GM12878 (cell line): ENCODE results near the gene MAP3K10. TPM values are rescaled to one million over a fixed set of nuclear protein-coding genes. Genes with fewer than 3 reads are reported as not detected.

ENCODE experiments used
- ATAC-seq: fragments of 200-7000 bp; cut with Tn5 transposase; 3 replicates; pipeline ENCODE4 v1.9.1; 2020; ENCODE audit warnings: mild to moderate bottlenecking, moderate library complexity
- BruUV-seq: library from RNA; stranded (reverse); fragments of 400-500 nt; replicated peaks from 2 replicates; lab custom pipeline; 2021; lab: Mats Ljungman, UMichigan
- CTCF ChIA-PET: fragments of 300-600 bp; sonication (Branson Sonifier 250); formaldehyde crosslinking; extraction: SDS; loops from one replicate; lab custom pipeline; 2021; ENCODE audit warnings: inconsistent platforms; lab: Yijun Ruan, JAX
- POLR2A ChIA-PET: fragments of 350-600 bp; formaldehyde crosslinking; extraction: SDS; loops from one replicate; lab custom pipeline; 2021; ENCODE audit warnings: inconsistent platforms; lab: Charles Lee
- RAD21 ChIA-PET: fragments of 300-600 bp; sonication (Branson Sonifier 250); formaldehyde crosslinking; loops from one replicate; lab custom pipeline; 2023; ENCODE audit warnings: antibody characterized with exemption; ENCODE audit not compliant: unreplicated experiment; lab: Charles Lee
- SMC1A ChIA-PET: fragments of 300-600 bp; sonication (Branson Sonifier 250); formaldehyde crosslinking; loops from one replicate; lab custom pipeline; 2023; ENCODE audit not compliant: unreplicated experiment, uncharacterized antibody; lab: Charles Lee
- DNase-seq: peaks from one replicate; pipeline ENCODE4 v3.0.0-alpha.2; 2011; ENCODE audit warnings: low read depth, low spot score
- FAIRE-seq: peaks from 3 replicates; lab custom pipeline; 2011; peaks lifted over from hg19 to GRCh38; lab: Jason Lieb, UNC
- H2AFZ ChIP-seq: 2 replicates; pipeline ENCODE4 v1.6.0; 2011; ENCODE audit warnings: low read depth, low read length, control low read depth; ENCODE audit not compliant: control insufficient read depth
- H3K27ac ChIP-seq: 2 replicates; pipeline ENCODE4 v1.5.1; 2011; ENCODE audit warnings: control low read depth; ENCODE audit not compliant: control insufficient read depth, insufficient read depth
- H3K27me3 ChIP-seq, 2 experiments: replicated peaks in 1 of 2; 2 replicates each; pipeline versions ENCODE4 v1.6.0 to v1.6.1; 2011; ENCODE audit warnings: low read length in 1 of 2; ENCODE audit not compliant: control insufficient read depth in 2 of 2, insufficient read depth in 2 of 2
- H3K36me3 ChIP-seq, 2 experiments: 2 replicates each; pipeline ENCODE4 v1.5.1; 2011; ENCODE audit warnings: low read length in 1 of 2; ENCODE audit not compliant: control insufficient read depth in 2 of 2, insufficient read depth in 2 of 2
- H3K4me1 ChIP-seq: 2 replicates; pipeline ENCODE4 v1.6.1; 2011; ENCODE audit warnings: mild to moderate bottlenecking, low read length, moderate library complexity, mixed read lengths; ENCODE audit not compliant: control insufficient read depth, insufficient read depth
- H3K4me2 ChIP-seq: 2 replicates; pipeline ENCODE4 v1.6.0; 2011; ENCODE audit warnings: control low read depth; ENCODE audit not compliant: control insufficient read depth, insufficient read depth
- H3K4me3 ChIP-seq: fragments of 200-600 bp; sonication (generic); 2 replicates; pipeline ENCODE4 v1.5.1; 2016
- H3K79me2 ChIP-seq: 2 replicates; pipeline ENCODE4 v1.6.0; 2011; ENCODE audit warnings: low read length; ENCODE audit not compliant: control insufficient read depth, insufficient read depth
- H3K9ac ChIP-seq: 2 replicates; pipeline ENCODE4 v1.8.0; 2011; ENCODE audit warnings: low read length, control low read depth, mixed read lengths; ENCODE audit not compliant: control insufficient read depth, insufficient read depth
- H3K9me3 ChIP-seq: replicated peaks from 3 replicates; pipeline ENCODE4 v1.5.1; 2011; ENCODE audit warnings: mild to moderate bottlenecking, low read length; ENCODE audit not compliant: control insufficient read depth, insufficient read depth
- H4K20me1 ChIP-seq: 2 replicates; pipeline ENCODE4 v1.6.0; 2011; ENCODE audit not compliant: control insufficient read depth, insufficient read depth
- CBX3 ChIP-seq: fragments of 200-600 bp; sonication (generic); IDR thresholded peaks from 2 replicates; pipeline ENCODE4 v1.6.1; 2016; ENCODE audit warnings: low read depth, borderline replicate concordance
- CHD1 ChIP-seq: IDR thresholded peaks from 2 replicates; pipeline ENCODE4 v1.6.1; 2012; ENCODE audit warnings: low read depth, low read length, improper control_type of control experiment
- ESRRA ChIP-seq: IDR thresholded peaks from 2 replicates; pipeline ENCODE4 v1.6.1; 2012; ENCODE audit warnings: mild to moderate bottlenecking, low read length, improper control_type of control experiment
- HCFC1 ChIP-seq: fragments of 150-350 bp; IDR thresholded peaks from 2 replicates; pipeline ENCODE4 v1.6.1; 2014; ENCODE audit warnings: low read length
- HDAC6 ChIP-seq: fragments of 200-600 bp; sonication (generic); IDR thresholded peaks from one replicate; pipeline ENCODE4 v1.8.0; 2017; ENCODE audit warnings: antibody characterized with exemption; ENCODE audit not compliant: unreplicated experiment
- HDGF ChIP-seq: fragments of 450-650 bp; IDR thresholded peaks from 2 replicates; pipeline ENCODE4 v1.6.1; 2016; ENCODE audit warnings: antibody characterized with exemption
- KAT2A ChIP-seq: conservative IDR thresholded peaks from 2 replicates; pipeline ENCODE4 v1.6.1; 2011; ENCODE audit warnings: low read depth, low read length; ENCODE audit not compliant: control insufficient read depth
- POLR2AphosphoS5 ChIP-seq: IDR thresholded peaks from 2 replicates; pipeline ENCODE4 v1.6.1; 2011; ENCODE audit warnings: mild to moderate bottlenecking, low read length, inconsistent platforms
- RCOR1 ChIP-seq: conservative IDR thresholded peaks from 2 replicates; pipeline ENCODE4 v1.6.1; 2012; ENCODE audit warnings: low read depth, low read length, improper control_type of control experiment
- SMAD1 ChIP-seq: fragments of 450-650 bp; IDR thresholded peaks from 2 replicates; pipeline ENCODE4 v1.6.1; 2018; ENCODE audit warnings: mild to moderate bottlenecking, low read depth; ENCODE audit not compliant: partially characterized antibody
- YBX1 ChIP-seq: fragments of 450-650 bp; IDR thresholded peaks from 2 replicates; pipeline ENCODE4 v1.6.1; 2016; ENCODE audit warnings: antibody characterized with exemption
- ZNF384 ChIP-seq: IDR thresholded peaks from 2 replicates; pipeline ENCODE4 v1.6.1; 2012; ENCODE audit warnings: low read depth, mild to moderate bottlenecking, low read length, improper control_type of control experiment, borderline replicate concordance
- ZNF622 ChIP-seq: fragments of 450-650 bp; IDR thresholded peaks from 2 replicates; pipeline ENCODE4 v1.6.1; 2017; ENCODE audit warnings: mild to moderate bottlenecking, inconsistent platforms
- ZZZ3 ChIP-seq: IDR thresholded peaks from 2 replicates; pipeline ENCODE4 v1.6.1; 2011; ENCODE audit warnings: low read depth; ENCODE audit not compliant: control insufficient read depth, insufficient read length
- WGBS: methylation state at CpG from one replicate; pipeline ENCODE4 v1.1.6; 2016; ENCODE audit warnings: low lambda C conversion rate; ENCODE audit not compliant: insufficient replicate concordance, insufficient coverage; ENCODE audit errors: missing lambda C conversion rate; 5-methylcytosine and 5-hydroxymethylcytosine counted together
- in situ Hi-C: fragments of 300-500 bp; cut with MboI; formaldehyde crosslinking; loops from 9 replicates; pipeline ENCODE4 v1.14.3; 2018; ENCODE audit warnings: mixed read lengths
- intact Hi-C: fragments of 100-400 bp; cut with micrococcal nuclease; formaldehyde crosslinking; loops from one replicate; pipeline ENCODE4 v1.14.2; 2022; ENCODE audit not compliant: unreplicated experiment
- polyA plus RNA-seq, 11 experiments: library from polyadenylated mRNA; depleted of rRNA in 4 of 11; unstranded in 6 of 11; stranded (reverse) in 5 of 11; fragments of >200 nt; fragmentation: Nextera tagmentation in 4 of 11; fragmentation: Illumina TruSeq in 1 of 11; extraction: Ambion mirVana in 4 of 11; extraction: Trizol in 1 of 11; gene quantifications; 1 replicate in 1 of 11; 2 replicates in 10 of 11; pipeline versions ENCODE4 v1.2.1 to v1.2.3, GENCODE V29; 2011 to 2016; ENCODE audit warnings: inconsistent platforms in 2 of 11, missing spikeins in 2 of 11, low read depth in 1 of 11
- total RNA-seq, 4 experiments: library from RNA; depleted of rRNA in 3 of 4; stranded (reverse); fragments of >200 nt in 3 of 4; fragmentation: Illumina TruSeq in 1 of 4; extraction: Trizol in 1 of 4; gene quantifications; 2 replicates each; pipeline versions ENCODE4 v1.2.1 to v1.2.3, GENCODE V29; 2013 to 2021

The MAP3K10 gene
- total and polyA plus RNA-seq, 10 of the 15 experiments (the other 5 are each of a cell fraction or from before 2014, with no cell fraction given), result 0.11 to 16.6 (median 2.6) TPM

DNA sequence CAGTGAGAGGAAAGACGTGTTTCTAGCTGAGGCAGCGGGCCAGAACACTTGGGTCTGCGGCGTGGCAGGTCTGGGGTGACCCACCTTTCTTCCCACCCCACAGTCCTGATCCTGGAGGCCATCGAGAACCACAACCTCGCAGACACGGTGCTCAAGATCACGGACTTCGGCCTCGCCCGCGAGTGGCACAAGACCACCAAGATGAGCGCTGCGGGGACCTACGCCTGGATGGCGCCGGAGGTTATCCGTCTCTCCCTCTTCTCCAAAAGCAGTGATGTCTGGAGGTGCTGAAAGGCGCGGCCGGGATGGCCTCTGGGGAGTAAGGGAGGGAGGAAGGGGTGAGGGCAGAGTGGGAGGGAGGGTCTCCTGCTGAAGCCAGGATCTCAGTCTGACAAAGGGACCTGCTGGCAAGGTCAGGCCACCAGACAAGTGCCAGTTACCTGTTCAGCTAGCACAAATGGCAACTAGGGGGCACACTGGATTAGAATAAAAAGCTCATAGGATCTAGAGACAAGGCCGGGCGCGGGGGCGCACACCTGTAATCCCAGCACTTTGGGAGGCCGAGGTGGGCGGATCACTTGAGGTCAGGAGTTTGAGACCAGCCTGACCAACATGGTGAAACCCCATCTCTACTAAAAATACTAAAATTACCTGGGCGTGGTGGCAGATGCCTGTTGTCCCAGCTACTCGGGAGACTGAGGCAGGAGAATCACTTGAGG is 7.2 kb downstream of the MAP3K10 start (continued):
- TF ChIP-seq RCOR1 (no peak), ZNF622 (no peak), CBX3 (no peak), HCFC1 (no peak), ZNF384 (no peak), HDAC6 (no peak), ESRRA (no peak)

GRCh38 chr19:40200341-40201099 is 9.3 kb downstream of the MAP3K10 start:
- H3K4me3 ChIP-seq, result no peak overlapping the region
- no peaks in the 10 kb centered on the region for H3K36me3 ChIP-seq
- no peaks in the 10 kb centered on the region for H3K4me1 ChIP-seq
- no peaks in the 10 kb centered on the region for H3K79me2 ChIP-seq
- SMC1A ChIA-PET, result interaction anchor here (1.9 kb wide), 1 partner anchor 11 kb away, joined by 4 read pairs; no protein-coding TSS in a partner anchor
- no peak overlapping the region for H3K27ac ChIP-seq
- RAD21 ChIA-PET, result interaction anchor here (0.7 to 1.9 kb wide), 2 partner anchors 10 to 66 kb away, joined by 4 to 6 read pairs; no protein-coding TSS in a partner anchor
- WGBS, result 92% methylated on average over 9 of the region's 9 CpGs
- no peak overlapping the region for H2AFZ ChIP-seq
- TF ChIP-seq YBX1, result no peak
- no peak for TF ChIP-seq POLR2AphosphoS5
- no peak for TF ChIP-seq ZZZ3
- no peak for TF ChIP-seq HDGF
- no peak for TF ChIP-seq KAT2A
- no peak for TF ChIP-seq CHD1
- no peak for TF ChIP-seq SMAD1
- no peaks in the 10 kb centered on the region for H4K20me1 ChIP-seq
- H3K4me2 ChIP-seq, result no peak overlapping the region
- POLR2A ChIA-PET, result interaction anchor here (0.6 kb wide), 4 partner anchors 37 to 410 kb away, joined by 3 to 6 read pairs (median 3); no protein-coding TSS in a partner anchor
- intact Hi-C loops (no loop called here), in situ Hi-C loops (no loop called here)
- FAIRE-seq (no peak), ATAC-seq (no peak), DNase-seq (no peak)
- H3K9ac ChIP-seq, result no peak overlapping the region
- H3K27me3 ChIP-seq, result no peaks in the 10 kb centered on the region
- CTCF ChIA-PET, result interaction anchor here (0.6 to 0.7 kb wide), 2 partner anchors 214 to 227 kb away, joined by 3 read pairs; no protein-coding TSS in a partner anchor
- no peaks in the 10 kb centered on the region for H3K9me3 ChIP-seq
- no TSS peak for BruUV-seq
